PC-9 (cell line): Measurements from ENCODE around the gene IRF1.

Source experiments
- CTCF ChIP-seq: fragments of 200-600 bp; sonication (generic); conservative IDR thresholded peaks from 2 replicates; pipeline ENCODE4 v1.6.1; 2017; ENCODE audit warnings: mixed run types, antibody characterized with exemption, mild to moderate bottlenecking, moderate library complexity
- EZH2 ChIP-seq: fragments of 200-600 bp; sonication (generic); IDR thresholded peaks from 2 replicates; pipeline ENCODE4 v1.8.0; 2017; ENCODE audit warnings: antibody characterized with exemption, low read depth

- TF ChIP-seq EZH2 (no peak), CTCF (peak; percentile 39; the same call in 1 of the 2 replicates)
These were observed 21.1 kb downstream of the IRF1 start for GRCh38 chr5:132469380-132470009.
